ENCODE data around the gene ISL2.

GRCh38 chr15:76313731-76314130, 22.8 kb upstream of the ISL2 start:
- TF ChIP-seq CTCF (conservative IDR thresholded peaks at IDR 0.05 in 1 of 2, IDR thresholded peaks at IDR 0.05 in 1 of 2; ENCODE audit: low read depth in 1 of 2, low read length in 2 of 2) (no peak), EZH2 (IDR thresholded peaks at IDR 0.05; ENCODE audit: low read length, missing control alignments) (no peak)

Data from fibroblast of lung (primary cell).